HG03342 (cell line): ENCODE measurements around the gene PRTN3.

Experiments
- ATAC-seq: cut with Tn5 transposase; IDR thresholded peaks from one replicate; pipeline ENCODE4 v1.9.1; 2021; ENCODE audit warnings: mild to moderate bottlenecking, moderate library complexity; ENCODE audit not compliant: unreplicated experiment

Gene PRTN3, protein sequence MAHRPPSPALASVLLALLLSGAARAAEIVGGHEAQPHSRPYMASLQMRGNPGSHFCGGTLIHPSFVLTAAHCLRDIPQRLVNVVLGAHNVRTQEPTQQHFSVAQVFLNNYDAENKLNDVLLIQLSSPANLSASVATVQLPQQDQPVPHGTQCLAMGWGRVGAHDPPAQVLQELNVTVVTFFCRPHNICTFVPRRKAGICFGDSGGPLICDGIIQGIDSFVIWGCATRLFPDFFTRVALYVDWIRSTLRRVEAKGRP

GRCh38 chr19:840519-841206, at the start of gene PRTN3:
Gene PRTN3, plus strand, starts transcription at chr19:840999. Its CDS starts 10 bp downstream, at chr19:841009.
- ATAC-seq = no peak

- no peak for ATAC-seq
These were observed 49.7 kb upstream of the PRTN3 start for GRCh38 chr19:791007-791566.

- ATAC-seq = no peak
These were observed 49.1 kb upstream of the PRTN3 start for GRCh38 chr19:791567-792305.

- no peak for ATAC-seq
These were observed 48.4 kb upstream of the PRTN3 start for GRCh38 chr19:792306-792885.

GRCh38 chr19:793806-794205, 47.0 kb upstream of the PRTN3 start:
- ATAC-seq = no peak

DNA sequence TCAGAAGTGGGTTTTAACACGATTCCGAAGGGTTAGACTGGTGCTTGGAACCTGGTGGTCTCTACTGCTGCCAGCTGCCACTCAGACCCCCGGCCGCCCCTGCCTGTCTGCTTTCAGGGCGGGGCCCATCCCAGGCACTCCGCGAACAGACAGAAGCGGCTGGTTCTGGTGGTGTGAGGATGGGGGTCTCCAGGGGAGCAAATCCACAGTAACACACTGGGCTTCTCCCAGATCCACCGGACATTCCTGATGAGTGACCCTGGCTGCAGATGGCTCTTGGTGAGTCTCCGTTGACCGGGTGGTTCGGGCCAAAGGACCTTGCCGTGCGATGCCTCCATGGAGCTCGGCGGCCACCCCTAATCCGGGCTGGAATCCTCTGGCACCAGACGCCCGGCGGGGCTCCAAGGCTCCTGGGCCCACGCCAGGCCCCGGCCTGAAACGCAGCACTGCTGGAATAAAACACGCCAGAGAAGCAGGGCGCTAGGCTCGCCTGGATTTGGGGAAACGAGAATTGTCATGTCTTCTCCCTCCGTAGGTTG, 45.7 kb upstream of the PRTN3 start:
- ATAC-seq = no peak

- ATAC-seq = no peak
These were observed 44.9 kb upstream of the PRTN3 start for GRCh38 chr19:795691-796581.

GRCh38 chr19:796692-797527, 43.9 kb upstream of the PRTN3 start, which contains the start of gene PTBP1:
Gene PTBP1, plus strand, starts transcription at chr19:797452. Its CDS starts 46 bp downstream, at chr19:797498.
- ATAC-seq = peak; percentile 77

- peak; percentile 35 for ATAC-seq
These were observed 43.0 kb upstream of the PRTN3 start for GRCh38 chr19:797528-798414.

- ATAC-seq = no peak
These were observed 42.3 kb upstream of the PRTN3 start for GRCh38 chr19:798415-799075.

DNA sequence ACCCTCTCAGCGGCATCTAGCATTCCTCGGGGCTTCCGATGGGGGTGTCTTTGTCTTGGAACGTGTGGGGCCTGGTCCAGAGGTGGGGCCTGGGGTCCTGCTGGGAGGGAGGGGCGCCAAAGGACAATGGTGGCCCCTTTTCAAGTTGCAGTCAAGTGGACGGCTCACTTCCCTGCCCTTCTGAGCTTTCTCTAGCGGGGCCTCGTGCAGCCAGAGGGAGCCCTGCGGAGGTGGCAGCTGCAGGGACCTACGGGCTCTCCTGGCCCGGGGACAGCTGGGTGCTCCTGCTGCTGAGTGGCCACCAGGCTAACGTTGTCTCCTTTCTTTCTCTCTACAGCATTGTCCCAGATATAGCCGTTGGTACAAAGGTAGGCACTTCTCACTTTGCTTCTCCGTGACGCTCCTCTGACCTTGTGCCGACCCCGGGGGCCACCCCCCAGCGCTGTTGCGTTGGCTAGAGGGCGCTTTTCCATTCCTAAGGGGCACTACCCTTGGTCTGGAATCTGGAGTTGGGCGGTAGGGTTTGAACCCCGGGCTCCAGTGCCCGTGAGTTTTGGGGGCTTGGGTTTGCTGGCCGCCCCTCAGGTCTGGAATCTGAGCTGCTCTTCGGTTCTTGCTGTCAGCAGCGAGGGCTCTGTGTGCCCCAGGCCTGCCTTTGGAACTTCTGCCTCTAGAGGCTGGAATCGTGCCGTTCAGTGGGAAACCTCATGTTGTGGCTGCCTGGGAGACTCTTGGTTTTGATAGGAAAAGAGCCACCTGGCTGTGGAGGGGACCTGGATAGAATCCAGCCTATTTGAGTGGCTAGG, 41.5 kb upstream of the PRTN3 start:
- ATAC-seq = no peak

DNA sequence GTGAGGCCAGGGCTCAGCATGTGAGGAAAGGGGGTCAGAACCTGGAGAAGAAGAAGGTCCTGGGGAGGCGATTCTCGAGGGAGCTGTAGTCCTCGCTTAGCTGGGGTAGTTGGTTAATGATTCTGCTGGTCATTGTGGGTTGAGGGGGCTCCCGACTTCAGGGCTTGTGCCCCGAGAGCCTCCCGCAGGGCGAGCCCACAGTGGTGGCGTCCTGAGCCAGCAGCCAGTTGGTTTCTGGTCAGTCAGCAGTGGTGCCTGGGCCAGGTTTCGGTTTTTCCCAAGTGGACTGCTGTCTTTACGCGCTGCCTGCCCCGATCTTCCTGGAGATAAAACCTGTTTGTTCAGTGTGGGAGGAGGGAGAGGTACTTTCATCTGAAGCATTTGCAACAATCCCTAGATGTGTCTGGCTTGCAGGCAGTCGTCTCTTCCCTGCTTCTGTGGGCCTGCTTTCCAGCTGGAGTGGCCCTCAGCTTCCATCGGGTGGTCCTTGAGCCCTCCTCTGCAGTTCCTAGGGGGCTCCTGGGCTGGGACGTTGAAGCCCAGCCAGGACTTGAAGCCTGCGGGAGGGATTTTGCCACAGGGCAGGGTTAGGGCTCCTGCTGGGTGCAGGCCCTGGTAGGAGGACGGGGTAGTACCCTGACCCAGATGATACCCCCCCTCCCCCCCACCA, 40.3 kb upstream of the PRTN3 start:
- no peak for ATAC-seq

DNA sequence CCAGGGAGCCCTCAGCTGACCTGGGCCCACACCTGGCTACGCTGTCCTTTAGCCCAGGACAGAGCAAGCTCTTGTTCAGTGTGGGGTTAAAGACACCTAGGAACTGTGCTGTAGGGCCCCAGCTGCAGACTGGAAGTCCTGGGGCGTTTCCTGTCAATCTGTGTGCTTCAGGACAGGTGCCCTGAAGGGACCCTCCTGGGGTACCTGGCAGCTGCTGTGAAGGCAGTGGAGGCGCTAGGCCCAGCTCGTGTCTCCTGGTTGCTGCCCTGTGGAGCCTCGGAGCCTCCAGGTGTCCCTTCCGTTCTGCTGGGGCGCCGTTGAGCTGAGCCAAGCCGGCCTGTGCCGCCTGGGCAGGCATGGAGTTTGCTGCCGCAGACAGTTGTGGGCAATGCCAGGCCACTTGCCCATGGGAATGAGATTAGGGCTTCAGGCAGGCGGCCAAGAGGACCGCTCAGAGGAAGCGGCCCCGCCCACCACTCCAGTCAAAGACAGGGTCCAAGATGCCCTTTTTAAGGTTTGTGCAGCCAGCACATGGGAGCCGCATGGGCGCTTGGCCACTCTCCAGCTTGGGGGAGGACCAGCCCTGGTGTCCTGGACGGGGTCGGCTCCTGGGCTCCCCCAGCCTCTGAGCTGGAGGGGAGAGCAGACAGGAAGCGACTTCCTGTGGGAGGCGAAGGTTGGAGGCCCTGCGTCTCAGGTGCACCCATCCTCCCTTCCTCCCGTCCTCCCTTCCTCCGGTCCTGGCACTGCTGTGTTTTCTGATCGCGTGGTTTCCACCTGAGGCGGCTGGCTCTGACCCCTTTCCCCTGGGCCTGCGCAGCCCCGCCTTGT, 39.6 kb upstream of the PRTN3 start:
- ATAC-seq = no peak

DNA sequence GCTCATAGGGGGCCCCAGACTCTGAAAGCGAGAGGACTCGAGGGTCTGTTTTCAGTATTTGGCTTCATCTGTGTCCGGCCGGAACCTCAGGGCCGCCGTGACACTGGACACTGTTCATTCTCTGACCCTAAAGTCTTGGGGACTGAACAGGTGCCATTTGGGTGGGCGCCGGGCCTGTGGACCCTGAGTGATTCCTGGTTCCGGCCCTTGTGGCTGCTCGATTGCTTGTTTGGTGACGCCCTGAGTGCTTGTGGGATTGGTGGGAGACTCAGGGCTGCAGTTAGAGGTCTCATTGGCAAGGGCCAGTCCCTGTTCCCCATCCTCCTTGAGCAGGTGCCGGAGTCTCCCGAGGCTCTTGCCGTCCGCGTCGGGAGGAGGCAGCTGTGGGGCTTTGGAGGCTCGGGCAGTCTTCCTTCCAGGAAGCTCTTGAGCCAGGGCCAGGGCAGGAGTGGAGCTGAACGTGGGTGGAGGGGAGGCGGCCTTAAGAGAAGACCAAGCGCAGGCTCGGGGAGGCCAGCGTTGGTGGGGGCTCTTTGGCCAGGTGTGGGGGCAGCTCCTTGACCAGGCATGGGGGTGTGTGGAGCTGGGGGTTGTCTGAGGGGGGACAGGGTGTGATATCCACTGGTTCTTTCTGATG, 38.8 kb upstream of the PRTN3 start:
- no peak for ATAC-seq
